ENCODE data around the gene MCM6. TPM values are rescaled to one million over a fixed set of nuclear protein-coding genes. Genes with fewer than 3 reads are reported as not detected.

The MCM6 gene
- total RNA-seq, 1 experiment from 2014 or later, result 44.1 TPM

- TF ChIP-seq CTCF (IDR thresholded peaks at IDR 0.05; ENCODE audit: unreplicated experiment), result no peak
- intact Hi-C loops (cut with micrococcal nuclease; ENCODE audit: unreplicated experiment), result no loop called here
- DNase-seq, result no peak
- Mint-ChIP-seq H3K4me1 (ENCODE audit: low read depth, unreplicated experiment) (no peaks in the 10 kb centered on the region), H3K27me3 (ENCODE audit: unreplicated experiment) (no peaks in the 10 kb centered on the region), H3K4me3 (ENCODE audit: low read depth, unreplicated experiment) (no peak overlapping the region), H3K36me3 (ENCODE audit: insufficient read depth, unreplicated experiment) (peaks cover 3% of the 10 kb centered on the region), H3K27ac (ENCODE audit: unreplicated experiment) (no peak overlapping the region), H3K9me3 (ENCODE audit: low read depth, unreplicated experiment) (no peaks in the 10 kb centered on the region)
- no TSS peak for BruUV-seq (replicated peaks)
- CTCF ChIA-PET, result interaction anchor here (0.6 to 1.1 kb wide), 2 partner anchors 228 to 554 kb away, joined by 3 to 5 read pairs; no protein-coding TSS in a partner anchor
Measured at GRCh38 chr2:135803278-135803677, 73.0 kb downstream of the MCM6 start.

DNA sequence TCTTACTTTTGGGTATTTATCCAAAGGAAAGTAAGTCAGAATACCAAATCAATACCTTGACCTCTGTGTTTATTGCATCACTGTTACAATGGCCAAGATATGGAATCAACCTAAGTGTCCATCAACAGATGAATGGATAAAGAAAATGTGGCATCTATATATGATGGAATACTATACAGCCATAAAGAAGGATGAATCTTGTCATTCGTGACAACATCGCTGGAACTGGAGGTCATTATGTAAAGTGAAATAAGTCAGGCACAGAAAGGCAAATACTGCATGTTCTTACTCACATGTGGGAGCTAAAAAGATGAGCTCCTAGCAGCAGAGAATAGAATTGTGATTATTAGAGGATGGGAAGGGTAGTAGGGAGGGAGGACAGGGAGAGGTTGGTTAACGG lies 73.9 kb downstream of the MCM6 start:
- H3K27me3 Mint-ChIP-seq (ENCODE audit: unreplicated experiment), result no peaks in the 10 kb centered on the region
- H3K36me3 Mint-ChIP-seq (ENCODE audit: insufficient read depth, unreplicated experiment), result peaks cover 7% of the 10 kb centered on the region
- peaks cover 6% of the 10 kb centered on the region for H3K4me1 Mint-ChIP-seq (ENCODE audit: low read depth, unreplicated experiment)
- no peak for DNase-seq
- H3K27ac Mint-ChIP-seq (ENCODE audit: unreplicated experiment), result no peak overlapping the region
- BruUV-seq (replicated peaks), result no TSS peak
- CTCF ChIA-PET, result interaction anchor here (0.6 to 1.1 kb wide), 2 partner anchors 229 to 1152 kb away, joined by 3 to 4 read pairs; no protein-coding TSS in a partner anchor
- TF ChIP-seq CTCF (IDR thresholded peaks at IDR 0.05; ENCODE audit: unreplicated experiment), result no peak
- no peaks in the 10 kb centered on the region for H3K9me3 Mint-ChIP-seq (ENCODE audit: low read depth, unreplicated experiment)
- intact Hi-C loops (cut with micrococcal nuclease; ENCODE audit: unreplicated experiment), result no loop called here
- no peak overlapping the region for H3K4me3 Mint-ChIP-seq (ENCODE audit: low read depth, unreplicated experiment)

DNA sequence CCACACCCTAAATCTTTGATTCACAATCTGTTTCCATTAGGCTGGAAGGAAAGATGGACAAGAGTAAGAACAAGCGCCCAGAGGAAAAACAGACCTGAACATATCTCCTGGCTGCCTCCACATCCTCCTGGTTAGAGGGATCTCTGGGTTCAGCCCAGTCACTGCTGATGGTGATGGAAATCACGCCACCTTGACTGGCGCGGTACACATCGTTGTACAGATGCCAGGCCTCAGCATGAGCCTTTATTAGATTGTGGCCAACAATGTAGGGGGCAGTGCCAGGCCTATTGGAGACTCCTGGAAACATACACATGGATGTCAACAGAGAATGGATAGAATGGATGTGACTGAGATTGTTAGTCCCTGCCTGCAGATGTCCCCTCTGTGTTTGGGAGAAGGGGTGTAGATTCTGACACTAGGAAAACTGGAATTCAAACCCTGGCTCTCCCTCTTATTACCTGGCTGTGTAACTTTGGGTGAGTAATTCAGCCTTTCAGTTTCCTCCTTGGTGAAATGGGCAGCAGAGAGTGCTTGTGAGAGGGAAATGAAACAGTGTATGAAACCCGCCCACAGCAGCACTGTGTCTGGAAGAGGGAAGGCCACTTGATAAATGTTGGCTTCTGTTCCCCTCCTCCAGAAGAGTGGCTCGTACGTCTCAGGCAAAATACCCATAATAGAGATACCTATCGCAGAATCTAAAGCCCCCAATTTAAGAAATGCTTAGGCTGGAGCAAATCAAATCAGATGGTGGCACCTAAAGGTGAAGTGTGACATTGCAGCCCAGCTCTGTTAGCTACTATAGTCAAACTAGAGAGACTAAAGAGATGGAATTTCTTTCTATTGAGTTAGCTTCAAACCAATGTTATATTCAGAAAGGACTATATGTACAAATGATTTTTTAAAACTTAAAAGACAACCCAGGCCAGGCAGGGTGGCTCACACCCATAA lies 75.5 kb downstream of the MCM6 start:
- no TSS peak for BruUV-seq (replicated peaks)

GRCh38 chr2:135799738-135800137 lies 76.5 kb downstream of the MCM6 start:
- DNase-seq, result no peak
- BruUV-seq (replicated peaks), result no TSS peak
- Mint-ChIP-seq H3K9me3 (ENCODE audit: low read depth, unreplicated experiment) (no peaks in the 10 kb centered on the region), H3K36me3 (ENCODE audit: insufficient read depth, unreplicated experiment) (peaks cover 5% of the 10 kb centered on the region), H3K4me3 (ENCODE audit: low read depth, unreplicated experiment) (no peak overlapping the region), H3K4me1 (ENCODE audit: low read depth, unreplicated experiment) (peaks cover 9% of the 10 kb centered on the region), H3K27ac (ENCODE audit: unreplicated experiment) (no peak overlapping the region), H3K27me3 (ENCODE audit: unreplicated experiment) (no peaks in the 10 kb centered on the region)
- intact Hi-C loops (cut with micrococcal nuclease; ENCODE audit: unreplicated experiment), result loop anchor here (10.0 kb wide), 1 partner anchor 325 kb away; no protein-coding TSS in a partner anchor
- no peak for TF ChIP-seq CTCF (IDR thresholded peaks at IDR 0.05; ENCODE audit: unreplicated experiment)
- CTCF ChIA-PET, result no interaction called here

More for the DNA sequence above, 75.5 kb downstream of the MCM6 start:
- Mint-ChIP-seq H3K27me3 (ENCODE audit: unreplicated experiment) (no peaks in the 10 kb centered on the region), H3K4me1 (ENCODE audit: low read depth, unreplicated experiment) (peaks cover 9% of the 10 kb centered on the region), H3K27ac (ENCODE audit: unreplicated experiment) (no peak overlapping the region), H3K9me3 (ENCODE audit: low read depth, unreplicated experiment) (no peaks in the 10 kb centered on the region), H3K4me3 (ENCODE audit: low read depth, unreplicated experiment) (no peak overlapping the region), H3K36me3 (ENCODE audit: insufficient read depth, unreplicated experiment) (peaks cover 8% of the 10 kb centered on the region)
- no peak for DNase-seq
- TF ChIP-seq CTCF (IDR thresholded peaks at IDR 0.05; ENCODE audit: unreplicated experiment), result no peak
- intact Hi-C loops (cut with micrococcal nuclease; ENCODE audit: unreplicated experiment), result no loop called here
- CTCF ChIA-PET, result no interaction called here
